Activated CD8-positive, alpha-beta T cell treated with anti-CD3 and anti-CD28 coated beads, Interleukin-2, amount 10 ng/mL, durations not matched to agents 7 days and 5 days (primary cell): ENCODE measurements around the gene INPP4A. TPM values are rescaled to one million over a fixed set of nuclear protein-coding genes. Genes with fewer than 3 reads are reported as not detected.
"Not testable (repeated sequence)": the region's sequence is repeated elsewhere in the genome, so short reads cannot be mapped to it uniquely, and the experiment has no call there.

Experiments used
- ATAC-seq: fragments of 150-1000 bp; cut with Tn5 transposase; one replicate; pipeline ENCODE4 v1.10.0; 2021; ENCODE audit warnings: moderate library complexity
- CTCF ChIA-PET: fragments of 350-600 bp; sonication (Branson Sonifier 250); formaldehyde crosslinking; loops from one replicate; lab custom pipeline; 2021; ENCODE audit warnings: antibody characterized with exemption; lab: Charles Lee
- POLR2A ChIA-PET: fragments of 350-600 bp; sonication (Branson Sonifier 250); formaldehyde crosslinking; loops from one replicate; lab custom pipeline; 2021; ENCODE audit warnings: antibody characterized with exemption; lab: Charles Lee
- DNase-seq: peaks from one replicate; pipeline ENCODE4 v3.0.0-alpha.2; 2020
- H3K27ac Mint-ChIP-seq: one replicate; pipeline ENCODE4 v1.8.0; 2021; ENCODE audit warnings: mild to moderate bottlenecking, mixed read lengths
- H3K27me3 Mint-ChIP-seq: one replicate; pipeline ENCODE4 v1.8.0; 2021; ENCODE audit warnings: low read depth, mixed read lengths
- H3K36me3 Mint-ChIP-seq: one replicate; pipeline ENCODE4 v1.8.0; 2021; ENCODE audit warnings: low read depth, mixed read lengths
- H3K4me1 Mint-ChIP-seq: one replicate; pipeline ENCODE4 v1.8.0; 2021; ENCODE audit warnings: low read depth, mixed read lengths
- H3K4me3 Mint-ChIP-seq: one replicate; pipeline ENCODE4 v1.8.0; 2021; ENCODE audit warnings: mild to moderate bottlenecking, mixed read lengths
- H3K9me3 Mint-ChIP-seq: one replicate; pipeline ENCODE4 v1.8.0; 2022; ENCODE audit warnings: mixed read lengths; ENCODE audit not compliant: insufficient read depth
- total RNA-seq, 2 experiments: library from RNA; stranded (reverse); gene quantifications; one replicate each; pipeline ENCODE4 v1.2.3, GENCODE V29; 2021

Gene INPP4A
- total RNA-seq = 100 to 1,000 TPM; 152 to 157 TPM

DNA sequence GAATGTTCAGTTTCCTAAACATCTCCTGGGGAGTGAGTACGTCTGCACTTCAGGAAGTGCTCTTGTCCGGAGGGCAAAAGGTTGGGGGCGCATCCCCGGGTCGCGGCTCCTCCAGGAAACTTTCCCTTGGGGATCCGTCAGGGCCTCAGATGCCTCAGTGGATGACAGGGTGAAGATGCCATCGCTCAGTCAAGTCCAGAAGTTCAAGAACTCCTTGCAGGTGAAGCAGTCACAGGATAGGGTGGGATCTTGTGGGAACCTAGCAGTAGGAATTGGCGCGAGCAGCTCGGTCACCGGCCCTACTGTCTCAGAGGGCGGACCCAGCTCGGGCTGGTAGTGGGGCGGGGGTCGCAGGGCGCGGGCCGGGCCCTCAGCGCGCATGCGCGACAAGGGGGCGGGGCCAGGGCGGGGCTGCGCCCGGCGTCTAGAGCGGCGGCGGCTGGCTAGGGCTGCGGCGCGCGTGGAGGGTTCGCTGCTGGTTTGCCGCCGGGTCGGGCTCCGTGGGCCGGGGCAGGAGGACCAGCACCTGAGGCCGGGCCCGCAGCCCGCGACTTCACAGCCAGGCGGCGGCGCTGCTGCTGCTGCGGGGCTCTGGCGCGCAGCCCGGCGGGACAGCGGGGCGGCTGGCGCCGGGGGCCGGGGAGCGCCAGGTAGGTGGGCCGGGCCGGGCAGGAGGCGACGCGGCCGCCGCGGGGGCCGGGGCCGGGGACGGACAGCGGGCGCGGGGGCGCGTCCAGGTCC lies at the start of gene INPP4A:
TSS of gene INPP4A (plus strand) at position 423 of the 741 bp plus-strand sequence. CDS start 75,191 bp downstream, outside the sequence.
- H3K4me1 Mint-ChIP-seq = peaks cover 33% of the 10 kb centered on the region
- ChIA-PET POLR2A (interaction anchor here (0.6 to 3.8 kb wide), 2 partner anchors 20 kb away, joined by 3 to 45 read pairs; no protein-coding TSS in a partner anchor), CTCF (interaction anchor here (2.8 kb wide), 1 partner anchor 27 kb away, joined by 17 read pairs; no protein-coding TSS in a partner anchor)
- H3K27ac Mint-ChIP-seq = peak within 1 kb of the TSS; percentile 92
- peak within 1 kb of the TSS; percentile 95 for H3K4me3 Mint-ChIP-seq
- no peaks in the 10 kb centered on the region for H3K27me3 Mint-ChIP-seq
- ATAC-seq (peak; percentile 72), DNase-seq (peak; percentile 78)
- peaks cover 43% of the 10 kb centered on the region for H3K36me3 Mint-ChIP-seq
- H3K9me3 Mint-ChIP-seq = peaks cover 9% of the 10 kb centered on the region

DNA sequence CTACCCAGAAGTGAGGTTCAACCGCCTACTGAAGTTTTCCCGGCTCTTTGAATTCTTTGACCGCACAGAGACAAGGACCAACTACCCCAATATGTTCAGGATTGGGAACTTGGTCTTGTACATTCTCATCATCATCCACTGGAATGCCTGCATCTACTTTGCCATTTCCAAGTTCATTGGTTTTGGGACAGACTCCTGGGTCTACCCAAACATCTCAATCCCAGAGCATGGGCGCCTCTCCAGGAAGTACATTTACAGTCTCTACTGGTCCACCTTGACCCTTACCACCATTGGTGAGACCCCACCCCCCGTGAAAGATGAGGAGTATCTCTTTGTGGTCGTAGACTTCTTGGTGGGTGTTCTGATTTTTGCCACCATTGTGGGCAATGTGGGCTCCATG lies 48.7 kb upstream of the INPP4A start:
- Mint-ChIP-seq H3K27ac (no peak overlapping the region), H3K9me3 (no peaks in the 10 kb centered on the region), H3K36me3 (no peaks in the 10 kb centered on the region), H3K4me3 (no peak overlapping the region), H3K27me3 (peaks cover 30% of the 10 kb centered on the region), H3K4me1 (no peaks in the 10 kb centered on the region)
- ChIA-PET CTCF (no interaction called here), POLR2A (no interaction called here)
- no peak for ATAC-seq
- no peak for DNase-seq

DNA sequence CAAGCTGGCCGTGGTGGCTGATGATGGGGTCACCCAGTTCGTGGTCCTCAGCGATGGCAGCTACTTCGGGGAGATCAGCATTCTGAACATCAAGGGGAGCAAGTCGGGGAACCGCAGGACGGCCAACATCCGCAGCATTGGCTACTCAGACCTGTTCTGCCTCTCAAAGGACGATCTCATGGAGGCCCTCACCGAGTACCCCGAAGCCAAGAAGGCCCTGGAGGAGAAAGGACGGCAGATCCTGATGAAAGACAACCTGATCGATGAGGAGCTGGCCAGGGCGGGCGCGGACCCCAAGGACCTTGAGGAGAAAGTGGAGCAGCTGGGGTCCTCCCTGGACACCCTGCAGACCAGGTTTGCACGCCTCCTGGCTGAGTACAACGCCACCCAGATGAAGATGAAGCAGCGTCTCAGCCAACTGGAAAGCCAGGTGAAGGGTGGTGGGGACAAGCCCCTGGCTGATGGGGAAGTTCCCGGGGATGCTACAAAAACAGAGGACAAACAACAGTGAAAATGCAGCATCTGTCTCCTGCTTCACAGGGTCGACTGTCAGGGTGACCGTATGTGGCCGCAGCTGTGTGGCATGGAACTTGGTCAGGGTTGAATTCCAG lies 47.8 kb upstream of the INPP4A start:
- H3K9me3 Mint-ChIP-seq = no peaks in the 10 kb centered on the region
- CTCF ChIA-PET = interaction anchor here (1.2 kb wide), 1 partner anchor 8 kb away, joined by 3 read pairs; no protein-coding TSS in a partner anchor
- POLR2A ChIA-PET = no interaction called here
- peaks cover 4% of the 10 kb centered on the region for H3K4me1 Mint-ChIP-seq
- H3K27ac Mint-ChIP-seq = no peak overlapping the region
- DNase-seq (no peak), ATAC-seq (no peak)
- no peaks in the 10 kb centered on the region for H3K36me3 Mint-ChIP-seq
- peaks cover 38% of the 10 kb centered on the region for H3K27me3 Mint-ChIP-seq
- no peak overlapping the region for H3K4me3 Mint-ChIP-seq

DNA sequence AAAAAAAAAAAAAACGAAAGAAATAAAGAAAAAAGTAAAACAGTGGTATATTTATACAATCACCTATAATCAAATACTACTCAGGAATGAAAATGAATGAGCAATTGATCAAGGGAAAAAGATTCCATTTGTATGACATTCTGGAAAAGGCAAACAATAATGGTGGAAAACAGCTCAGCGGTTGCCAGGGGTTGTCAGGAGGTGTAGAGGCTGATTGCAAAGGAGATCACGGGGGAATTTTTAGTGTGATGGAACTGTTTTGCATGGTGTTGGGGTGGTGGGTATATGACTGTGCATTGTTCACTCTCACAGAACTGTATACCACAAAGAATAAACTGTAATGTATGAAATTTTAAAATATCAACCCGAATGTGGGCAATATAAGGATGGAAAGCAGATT lies 45.5 kb upstream of the INPP4A start:
- Mint-ChIP-seq H3K9me3 (no peaks in the 10 kb centered on the region), H3K4me3 (no peak overlapping the region), H3K36me3 (no peaks in the 10 kb centered on the region), H3K4me1 (peaks cover 4% of the 10 kb centered on the region), H3K27me3 (peaks cover 52% of the 10 kb centered on the region), H3K27ac (no peak overlapping the region)
- CTCF ChIA-PET = no interaction called here
- ATAC-seq (no peak), DNase-seq (no peak)
- POLR2A ChIA-PET = no interaction called here

DNA sequence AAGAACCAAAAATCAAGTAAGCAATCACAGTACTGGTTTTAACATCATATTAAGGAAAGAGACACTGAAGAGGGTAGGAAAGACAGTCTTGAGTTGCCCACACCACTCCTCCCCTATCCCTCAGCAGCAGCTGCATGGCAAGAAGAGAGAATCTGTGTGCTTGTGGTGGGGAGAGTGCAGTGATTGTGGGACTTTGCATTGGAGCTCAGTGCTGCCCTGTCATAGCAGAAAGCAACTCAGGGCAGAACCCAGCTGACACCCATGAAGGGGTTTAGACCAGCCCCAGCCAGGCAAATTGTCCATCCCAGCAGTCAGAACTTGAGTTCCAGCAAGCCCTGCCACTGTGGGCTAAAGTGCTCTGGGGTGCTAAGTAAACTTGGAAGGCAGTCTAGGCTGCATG lies 40.8 kb upstream of the INPP4A start:
- Mint-ChIP-seq H3K4me1 (peaks cover 4% of the 10 kb centered on the region), H3K27ac (no peak overlapping the region), H3K9me3 (no peaks in the 10 kb centered on the region), H3K27me3 (peaks cover 39% of the 10 kb centered on the region), H3K4me3 (no peak overlapping the region), H3K36me3 (no peaks in the 10 kb centered on the region)
- ChIA-PET POLR2A (no interaction called here), CTCF (interaction anchor here (1.4 to 2.7 kb wide), 2 partner anchors 9 to 120 kb away, joined by 3 to 16 read pairs; no protein-coding TSS in a partner anchor)
- peak; percentile 1 for DNase-seq
- no peak for ATAC-seq

DNA sequence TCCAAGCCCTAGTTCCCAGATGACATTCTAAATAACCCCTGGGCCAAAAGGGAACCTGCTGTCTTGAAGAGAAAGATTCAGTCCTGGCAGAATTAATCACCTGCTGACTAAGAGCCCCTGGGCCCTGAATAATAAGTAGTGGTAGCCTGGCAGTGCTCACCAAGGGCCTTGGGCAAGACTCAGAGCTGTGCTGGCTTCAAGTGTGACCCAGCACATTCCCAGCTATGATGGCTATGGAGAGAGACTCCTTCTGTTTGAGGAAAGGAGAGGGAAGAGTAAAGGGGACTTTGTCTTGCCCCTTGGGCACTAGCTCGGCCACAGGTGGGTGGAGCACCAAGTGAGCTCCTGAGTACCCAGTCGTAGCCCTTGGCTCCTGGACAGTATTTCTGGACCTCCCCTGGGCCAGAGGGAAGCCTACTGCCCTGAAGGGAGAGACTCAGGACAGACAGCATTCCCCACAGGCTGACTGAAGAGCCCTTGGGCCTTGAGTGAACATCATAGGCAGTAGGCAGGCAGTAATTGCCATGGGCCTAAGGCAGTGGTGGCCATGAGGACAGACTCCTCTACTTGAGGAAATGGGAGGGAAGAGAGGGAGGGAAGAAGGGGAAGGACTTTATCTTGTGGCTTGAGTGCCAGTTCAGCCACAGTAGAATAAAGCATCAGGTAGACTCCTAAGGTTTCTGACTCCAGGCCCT lies 40.0 kb upstream of the INPP4A start:
- ChIA-PET POLR2A (no interaction called here), CTCF (interaction anchor here (1.4 to 2.7 kb wide), 2 partner anchors 8 to 119 kb away, joined by 3 to 16 read pairs; no protein-coding TSS in a partner anchor)
- peaks cover 4% of the 10 kb centered on the region for H3K4me1 Mint-ChIP-seq
- H3K9me3 Mint-ChIP-seq = no peaks in the 10 kb centered on the region
- no peak overlapping the region for H3K4me3 Mint-ChIP-seq
- H3K36me3 Mint-ChIP-seq = no peaks in the 10 kb centered on the region
- DNase-seq (peak; percentile 10), ATAC-seq (no peak)
- H3K27ac Mint-ChIP-seq = no peak overlapping the region
- H3K27me3 Mint-ChIP-seq = peaks cover 32% of the 10 kb centered on the region

DNA sequence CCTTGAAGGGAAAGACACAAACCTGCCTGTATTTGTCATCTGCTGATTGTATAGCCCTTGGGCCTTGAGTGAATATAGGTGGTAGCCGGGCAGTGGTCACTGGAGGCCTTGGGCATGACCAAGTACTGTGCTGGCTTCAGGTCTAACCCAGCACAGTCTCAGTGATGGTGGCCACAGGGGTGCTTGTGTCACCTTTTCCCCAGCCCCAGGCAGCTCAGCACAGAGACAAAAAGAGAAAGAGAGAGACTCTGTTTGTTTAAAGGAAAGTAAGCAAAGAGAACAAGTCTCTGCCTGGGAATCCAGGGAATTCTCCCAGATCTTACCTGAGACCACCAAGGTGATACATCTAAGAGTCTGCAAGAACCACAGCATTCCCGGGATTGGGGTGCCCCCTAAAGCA lies 39.4 kb upstream of the INPP4A start:
- H3K27ac Mint-ChIP-seq = no peak overlapping the region
- ChIA-PET POLR2A (no interaction called here), CTCF (interaction anchor here (1.4 to 2.7 kb wide), 2 partner anchors 7 to 119 kb away, joined by 3 to 16 read pairs; no protein-coding TSS in a partner anchor)
- ATAC-seq (no peak), DNase-seq (peak; percentile 6)
- H3K36me3 Mint-ChIP-seq = no peaks in the 10 kb centered on the region
- no peaks in the 10 kb centered on the region for H3K9me3 Mint-ChIP-seq
- H3K4me3 Mint-ChIP-seq = no peak overlapping the region
- H3K27me3 Mint-ChIP-seq = peaks cover 29% of the 10 kb centered on the region
- H3K4me1 Mint-ChIP-seq = peaks cover 4% of the 10 kb centered on the region

DNA sequence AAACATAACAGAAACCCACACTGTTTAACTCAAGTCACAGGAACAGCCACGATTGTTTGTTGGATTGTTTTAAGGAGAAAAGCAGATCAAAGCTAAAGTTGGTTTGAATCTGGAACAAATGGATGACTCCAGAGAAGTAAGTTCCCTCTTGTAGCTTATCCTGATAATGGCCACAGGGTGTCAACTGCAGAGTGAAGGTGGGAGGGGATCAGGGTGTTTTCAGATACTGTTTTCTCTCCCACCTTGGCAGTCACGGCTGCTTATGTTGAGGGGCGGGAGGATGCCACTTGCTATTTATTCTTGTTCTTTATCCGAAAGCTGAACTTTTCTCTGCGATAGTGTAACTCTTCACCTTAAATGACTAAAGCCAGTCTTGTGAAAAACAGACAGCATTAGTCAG lies 36.5 kb upstream of the INPP4A start:
- DNase-seq (no peak), ATAC-seq (no peak)
- H3K4me1 Mint-ChIP-seq = peaks cover 9% of the 10 kb centered on the region
- H3K4me3 Mint-ChIP-seq = no peak overlapping the region
- peaks cover 10% of the 10 kb centered on the region for H3K27me3 Mint-ChIP-seq
- H3K27ac Mint-ChIP-seq = no peak overlapping the region
- no peaks in the 10 kb centered on the region for H3K9me3 Mint-ChIP-seq
- H3K36me3 Mint-ChIP-seq = no peaks in the 10 kb centered on the region
- POLR2A ChIA-PET = no interaction called here
- CTCF ChIA-PET = interaction anchor here (1.8 kb wide), 1 partner anchor 110 kb away, joined by 6 read pairs; no protein-coding TSS in a partner anchor

DNA sequence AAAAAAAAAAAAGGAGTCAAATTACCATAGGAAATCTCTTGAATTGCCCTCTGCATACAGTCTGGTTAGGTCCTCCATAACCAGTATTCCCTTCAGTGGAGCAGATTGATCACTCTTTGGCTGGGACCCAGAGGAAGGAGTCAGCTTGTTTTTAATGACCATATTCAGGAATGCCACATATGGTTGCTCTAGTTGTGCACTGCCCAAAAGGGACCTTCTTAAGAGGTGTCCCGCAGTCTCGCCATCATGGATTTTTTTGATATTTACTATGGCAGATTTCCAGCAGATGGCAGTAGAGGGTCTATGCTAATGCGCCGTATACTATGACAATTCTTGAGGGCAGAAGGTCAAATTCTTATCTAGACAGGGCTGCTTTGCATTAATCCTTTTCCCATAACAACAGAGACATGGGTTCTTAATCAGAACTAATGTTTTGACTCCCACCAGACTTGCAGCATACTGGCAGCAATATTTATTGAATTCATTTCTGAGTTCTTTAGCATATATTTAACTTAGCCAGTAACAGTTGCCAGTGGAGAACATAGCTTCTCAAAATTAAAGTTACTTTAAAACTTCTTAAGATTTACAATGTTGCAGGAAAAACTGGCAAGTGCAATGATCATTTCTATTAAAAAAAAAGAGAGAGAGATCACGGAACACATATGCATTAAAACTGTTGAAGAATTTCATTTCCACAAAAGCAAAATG lies 31.8 kb upstream of the INPP4A start:
- DNase-seq (peak; percentile 78), ATAC-seq (peak; percentile 94)
- peaks cover 4% of the 10 kb centered on the region for H3K27me3 Mint-ChIP-seq
- H3K4me3 Mint-ChIP-seq = no peak overlapping the region
- H3K27ac Mint-ChIP-seq = no peak overlapping the region
- peaks cover 8% of the 10 kb centered on the region for H3K9me3 Mint-ChIP-seq
- ChIA-PET POLR2A (interaction anchor here (0.6 kb wide), 1 partner anchor 53 kb away, joined by 3 read pairs; no protein-coding TSS in a partner anchor), CTCF (interaction anchor here (0.6 to 2.7 kb wide), 41 partner anchors 9 to 767 kb away, joined by 3 to 44 read pairs (median 4); no protein-coding TSS in a partner anchor)
- H3K4me1 Mint-ChIP-seq = peaks cover 9% of the 10 kb centered on the region
- H3K36me3 Mint-ChIP-seq = peaks cover 7% of the 10 kb centered on the region

DNA sequence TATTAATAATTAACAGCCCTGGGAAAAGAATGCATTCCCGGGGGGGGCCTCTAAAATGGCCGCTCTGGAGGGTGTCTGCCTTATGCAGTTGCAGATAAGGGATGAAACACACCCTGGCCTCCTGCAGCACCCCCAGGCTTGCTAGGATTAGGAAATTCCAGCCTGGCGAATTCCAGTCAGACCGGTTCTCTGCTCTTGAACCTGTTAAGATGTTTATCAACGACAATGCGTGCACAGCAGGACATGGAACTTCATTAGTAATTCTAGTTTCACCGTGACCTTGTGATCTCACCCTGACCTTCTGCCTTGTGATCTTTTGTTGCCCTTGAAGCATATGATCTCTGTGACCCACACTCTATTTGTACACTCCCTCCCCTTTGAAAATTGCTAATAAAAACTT lies 30.4 kb upstream of the INPP4A start:
- H3K9me3 Mint-ChIP-seq, H3K36me3 Mint-ChIP-seq, H3K27me3 Mint-ChIP-seq, H3K27ac Mint-ChIP-seq, H3K4me3 Mint-ChIP-seq, POLR2A ChIA-PET, DNase-seq, H3K4me1 Mint-ChIP-seq, ATAC-seq: not testable (repeated sequence)
- CTCF ChIA-PET = interaction anchor here (1.3 to 2.7 kb wide), 3 partner anchors 12 to 182 kb away, joined by 3 to 44 read pairs (median 15); no protein-coding TSS in a partner anchor

DNA sequence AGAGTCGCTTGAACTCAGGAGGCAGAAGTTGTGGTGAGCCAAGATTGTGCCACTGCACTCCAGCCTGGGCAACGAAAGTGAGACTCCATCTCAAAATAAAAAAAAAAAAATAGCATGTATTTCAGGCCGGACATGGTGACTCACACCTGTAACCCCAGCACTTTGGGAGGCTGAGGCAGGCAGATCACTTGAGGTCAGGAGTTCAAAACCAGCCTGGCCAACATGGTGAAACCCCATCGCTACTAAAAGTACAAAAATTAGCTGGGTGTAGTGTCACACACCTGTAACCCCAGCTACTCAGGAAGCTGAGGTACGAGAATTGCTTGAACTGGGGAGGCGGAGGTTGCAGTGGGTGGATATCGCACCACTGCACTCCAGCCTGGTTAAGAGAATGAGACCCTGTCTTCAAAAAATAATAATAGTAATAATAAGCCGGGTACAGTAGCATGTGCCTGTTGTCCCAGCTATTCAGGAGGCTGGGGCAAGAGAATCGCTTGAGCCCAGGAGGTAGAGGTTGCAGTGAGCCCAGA lies 28.9 kb upstream of the INPP4A start:
- H3K36me3 Mint-ChIP-seq, POLR2A ChIA-PET, ATAC-seq, DNase-seq, H3K27me3 Mint-ChIP-seq, H3K4me3 Mint-ChIP-seq, H3K4me1 Mint-ChIP-seq, H3K27ac Mint-ChIP-seq, H3K9me3 Mint-ChIP-seq: not testable (repeated sequence)
- CTCF ChIA-PET = interaction anchor here (0.6 to 1.2 kb wide), 5 partner anchors 31 to 187 kb away, joined by 3 to 4 read pairs (median 3); no protein-coding TSS in a partner anchor
